LHCN-M2 (cell line): ENCODE measurements around the gene KRTAP5-6. TPM values are rescaled to one million over a fixed set of nuclear protein-coding genes. Genes with fewer than 3 reads are reported as not detected.

Source experiments
- DNase-seq: peaks from one replicate; pipeline ENCODE4 v3.0.0-alpha.2; 2012; ENCODE audit warnings: low read depth
- total RNA-seq: library from RNA; depleted of rRNA; stranded (reverse); fragments of >200 nt; gene quantifications from 2 replicates; pipeline ENCODE4 v1.2.3, GENCODE V29; 2014

The KRTAP5-6 gene
- total RNA-seq, 1 experiment from 2014 or later, result not detected

GRCh38 chr11:1701091-1701807 lies 4.3 kb downstream of the KRTAP5-6 start:
- no peak for DNase-seq

DNA sequence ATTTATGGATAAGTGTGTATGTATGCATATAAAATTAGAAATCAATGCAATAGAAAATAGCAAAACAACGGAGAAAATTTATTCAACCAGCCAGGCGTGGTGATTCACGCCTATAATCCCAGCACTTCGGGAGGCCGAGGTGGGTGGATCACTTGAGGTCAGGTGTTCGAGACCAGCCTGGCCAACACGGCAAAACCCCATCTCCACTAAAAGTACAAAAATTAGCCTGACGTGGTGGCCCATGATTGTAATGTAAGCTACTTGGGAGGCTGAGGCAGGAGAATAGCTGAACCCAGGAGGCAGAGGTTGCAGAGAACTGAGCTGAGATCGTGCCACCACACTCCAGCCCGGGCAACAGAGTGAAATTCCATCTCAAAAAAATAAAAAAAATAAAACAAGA lies 5.5 kb downstream of the KRTAP5-6 start:
- DNase-seq, result no peak

- no peak for DNase-seq
Observed at GRCh38 chr11:1703146-1703545, 6.2 kb downstream of the KRTAP5-6 start.

- DNase-seq, result peak; percentile 15
Observed at GRCh38 chr11:1705126-1706052, 8.4 kb downstream of the KRTAP5-6 start.

DNA sequence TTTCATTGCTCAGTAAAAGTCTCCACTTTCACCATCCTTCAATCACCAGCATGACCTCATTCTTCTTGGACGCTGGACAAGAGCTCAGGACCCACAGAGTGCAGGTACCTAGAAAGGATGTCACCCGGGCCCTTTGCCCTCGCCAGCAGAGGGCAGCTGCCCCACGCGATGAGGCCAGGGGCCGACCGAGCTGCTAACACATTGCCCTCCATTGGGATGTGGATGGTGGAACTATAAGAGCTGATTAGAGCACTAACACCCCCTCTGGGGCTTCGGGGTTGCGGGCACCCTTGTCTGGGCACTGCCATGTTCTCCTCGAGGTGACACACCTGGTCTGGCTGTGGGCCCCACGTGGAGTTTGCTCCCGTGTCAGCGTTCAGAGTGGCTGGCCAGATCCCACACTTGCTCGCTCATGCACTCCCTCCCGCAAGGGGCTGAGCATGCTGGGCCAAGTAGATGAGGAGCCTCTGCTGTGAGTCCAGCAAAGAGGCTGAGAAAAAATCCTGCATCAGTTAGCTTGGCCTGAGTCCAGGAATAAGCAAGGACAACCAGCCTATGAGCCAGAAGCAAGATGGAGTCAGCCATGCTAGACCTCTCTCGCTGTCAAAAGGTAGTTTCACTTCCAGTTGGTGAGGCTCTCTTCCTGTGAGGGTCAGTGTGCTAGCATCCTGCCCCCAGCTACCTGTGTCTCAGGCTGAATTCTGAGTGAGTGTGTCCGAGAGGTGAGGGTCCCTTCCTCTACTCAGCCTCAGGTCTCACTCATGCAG lies 9.8 kb downstream of the KRTAP5-6 start:
- peak; percentile 3 for DNase-seq

DNA sequence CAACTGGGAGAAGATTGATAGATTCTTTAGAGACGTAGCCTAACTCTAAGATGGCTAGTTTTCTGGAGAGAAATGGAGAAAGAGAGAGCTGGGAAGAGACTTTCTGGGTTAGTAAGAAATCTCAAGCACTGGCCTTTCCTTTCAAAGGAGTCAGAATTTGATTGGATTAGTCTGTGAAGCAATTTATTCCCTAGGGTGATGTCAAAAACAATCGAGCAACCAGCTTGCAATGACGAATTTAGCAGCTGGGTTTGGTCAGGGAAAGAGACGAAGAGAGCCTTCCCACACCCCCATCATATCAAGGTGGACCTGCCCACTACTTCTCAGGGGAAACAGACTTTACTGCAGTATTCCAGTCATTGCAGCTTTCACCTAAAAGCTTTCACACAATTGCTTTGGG lies 10.8 kb downstream of the KRTAP5-6 start:
- peak; percentile 32 for DNase-seq

DNA sequence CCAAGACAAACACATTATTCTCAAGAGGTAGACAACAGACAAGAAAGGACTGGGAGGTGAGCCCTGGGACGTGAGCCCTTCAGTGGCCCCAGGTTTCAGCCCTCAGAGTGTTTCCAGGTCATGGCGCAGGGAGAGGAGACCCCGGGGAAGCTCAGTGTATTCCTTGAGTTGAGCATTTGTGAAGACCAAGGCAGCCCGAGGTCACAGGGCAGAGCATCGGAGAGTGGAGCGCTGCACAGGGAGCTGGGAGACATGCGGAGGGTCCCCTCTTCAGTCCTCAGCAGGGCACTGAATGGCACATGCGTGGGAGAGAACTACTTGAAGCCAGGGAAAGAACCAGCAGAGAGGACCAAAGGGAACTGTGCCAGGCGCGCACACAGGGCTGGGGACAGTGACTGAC lies 11.7 kb downstream of the KRTAP5-6 start:
- DNase-seq, result no peak

GRCh38 chr11:1714908-1715885 lies 18.2 kb downstream of the KRTAP5-6 start:
- no peak for DNase-seq

- DNase-seq, result no peak
Observed at GRCh38 chr11:1717745-1718144, 20.8 kb downstream of the KRTAP5-6 start.

- no peak for DNase-seq
Observed at GRCh38 chr11:1718326-1718725, 21.3 kb downstream of the KRTAP5-6 start.

- DNase-seq, result no peak
Observed at GRCh38 chr11:1719781-1720180, 22.8 kb downstream of the KRTAP5-6 start.

GRCh38 chr11:1727096-1727690 lies 30.2 kb downstream of the KRTAP5-6 start:
- DNase-seq, result no peak

DNA sequence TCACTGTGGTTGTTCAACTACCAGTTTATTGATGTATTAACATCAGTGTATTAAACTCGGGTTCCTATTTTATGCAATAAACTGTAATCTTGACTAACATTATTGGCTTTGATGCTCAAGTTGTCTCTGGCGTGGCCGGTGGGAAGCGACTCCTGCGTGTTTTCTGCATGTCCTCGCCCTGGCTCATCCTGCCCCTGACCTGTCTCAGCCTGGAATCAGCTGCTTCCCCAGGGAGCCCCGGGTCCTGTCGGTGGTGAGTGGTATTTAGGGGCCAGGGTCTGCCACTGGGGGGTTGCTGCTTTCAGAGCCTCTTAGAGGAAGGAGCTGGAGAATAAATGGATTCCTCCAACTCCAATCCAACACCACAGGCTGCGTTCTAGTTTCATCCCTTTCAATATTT lies 30.9 kb downstream of the KRTAP5-6 start:
- DNase-seq, result no peak

- DNase-seq, result no peak
Observed at GRCh38 chr11:1728301-1728700, 31.3 kb downstream of the KRTAP5-6 start.

GRCh38 chr11:1728931-1729691 lies 32.1 kb downstream of the KRTAP5-6 start:
- no peak for DNase-seq

- DNase-seq, result no peak
Observed at GRCh38 chr11:1729692-1730011, 32.7 kb downstream of the KRTAP5-6 start.

GRCh38 chr11:1730059-1730629 lies 33.1 kb downstream of the KRTAP5-6 start:
- DNase-seq, result no peak

GRCh38 chr11:1731451-1732059 lies 34.6 kb downstream of the KRTAP5-6 start:
- no peak for DNase-seq

DNA sequence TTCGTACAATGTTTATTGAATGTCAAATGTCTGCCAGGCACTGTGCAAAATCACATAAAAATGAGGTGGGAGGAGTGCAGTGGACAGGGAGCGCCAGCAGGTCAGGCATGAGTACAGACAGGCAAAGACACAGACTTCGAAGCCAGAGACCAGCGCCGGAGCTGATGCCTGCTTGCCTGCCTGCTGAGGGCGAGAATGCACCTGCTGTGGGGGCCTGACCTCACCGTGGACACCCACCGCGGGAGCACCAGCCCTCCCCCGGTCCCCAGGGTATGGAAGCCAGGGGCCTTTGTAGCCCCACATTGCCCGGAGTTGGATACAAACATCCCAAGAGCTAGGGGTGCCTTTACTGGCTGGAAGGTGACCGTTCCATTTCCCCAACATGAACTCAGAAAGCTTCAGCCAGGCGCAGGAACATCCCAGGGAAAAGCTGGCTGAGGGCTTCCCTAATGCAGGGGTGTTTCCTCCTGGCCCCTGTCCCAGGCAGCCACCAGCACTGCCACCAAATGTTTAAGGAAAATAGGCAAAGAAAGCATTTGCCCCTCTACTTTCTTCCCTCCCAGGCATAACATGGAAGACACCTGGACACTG lies 35.5 kb downstream of the KRTAP5-6 start:
- DNase-seq, result no peak
